GM23338 (cell line): ENCODE measurements around the gene PHAX. TPM values are rescaled to one million over a fixed set of nuclear protein-coding genes. Genes with fewer than 3 reads are reported as not detected.
"Not testable (repeated sequence)": the region's sequence is repeated elsewhere in the genome, so short reads cannot be mapped to it uniquely, and the experiment has no call there.

Source experiments
- ATAC-seq: fragments of 200-7000 bp; cut with Tn5 transposase; 3 replicates; pipeline ENCODE4 v1.9.1; 2020
- DNase-seq: peaks from one replicate; pipeline ENCODE4 v3.0.0-alpha.2; 2015; ENCODE audit warnings: low spot score
- H2AFZ ChIP-seq: fragments of 200-600 bp; sonication (generic); 2 replicates; pipeline ENCODE4 v1.8.0; 2016; ENCODE audit warnings: antibody characterized with exemption, mild to moderate bottlenecking, moderate library complexity
- H3F3A ChIP-seq: fragments of 200-600 bp; sonication (generic); replicated peaks from 2 replicates; pipeline ENCODE4 v1.8.0; 2017; ENCODE audit warnings: antibody characterized with exemption, mixed run types, low read depth
- H3K27ac ChIP-seq: fragments of 200-600 bp; sonication (generic); 2 replicates; pipeline ENCODE4 v1.6.1; 2016; ENCODE audit warnings: low read depth
- H3K27me3 ChIP-seq: fragments of 200-600 bp; sonication (generic); 2 replicates; pipeline ENCODE4 v1.8.0; 2016; ENCODE audit warnings: mild to moderate bottlenecking, mixed run types, moderate library complexity; ENCODE audit not compliant: insufficient read depth
- H3K36me3 ChIP-seq: fragments of 200-600 bp; sonication (generic); 2 replicates; pipeline ENCODE4 v1.8.0; 2016; ENCODE audit warnings: mild to moderate bottlenecking; ENCODE audit not compliant: insufficient read depth
- H3K4me1 ChIP-seq: fragments of 200-600 bp; sonication (generic); 2 replicates; pipeline ENCODE4 v1.8.0; 2016; ENCODE audit warnings: mild to moderate bottlenecking, moderate library complexity; ENCODE audit not compliant: insufficient read depth
- H3K4me2 ChIP-seq: fragments of 200-600 bp; sonication (generic); 2 replicates; pipeline ENCODE4 v1.7.1; 2017; ENCODE audit warnings: mixed run types
- H3K4me3 ChIP-seq: fragments of 200-600 bp; sonication (generic); 2 replicates; pipeline ENCODE4 v1.6.1; 2016; ENCODE audit warnings: mixed run types
- H3K79me2 ChIP-seq: fragments of 200-600 bp; sonication (generic); replicated peaks from 2 replicates; pipeline ENCODE4 v1.8.0; 2017; ENCODE audit warnings: mild to moderate bottlenecking; ENCODE audit not compliant: insufficient read depth
- H3K9me2 ChIP-seq: fragments of 200-600 bp; sonication (generic); 2 replicates; pipeline ENCODE4 v1.8.0; 2017; ENCODE audit not compliant: insufficient read depth
- H4K20me1 ChIP-seq: fragments of 200-600 bp; sonication (generic); replicated peaks from 2 replicates; pipeline ENCODE4 v1.8.0; 2017; ENCODE audit warnings: mild to moderate bottlenecking; ENCODE audit not compliant: insufficient read depth
- H3K27ac Mint-ChIP-seq: 2 replicates; pipeline ENCODE4 v1.8.0; 2020; ENCODE audit warnings: inconsistent platforms, mild to moderate bottlenecking, moderate library complexity, mixed read lengths
- H3K27me3 Mint-ChIP-seq: 3 replicates; pipeline ENCODE4 v1.8.0; 2022; ENCODE audit warnings: low read depth, mild to moderate bottlenecking, moderate library complexity, mixed read lengths, inconsistent platforms; ENCODE audit not compliant: insufficient read depth, poor library complexity
- H3K36me3 Mint-ChIP-seq: 3 replicates; pipeline ENCODE4 v1.8.0; 2021; ENCODE audit warnings: low read depth, mild to moderate bottlenecking, inconsistent platforms, moderate library complexity, mixed read lengths
- H3K4me1 Mint-ChIP-seq: 3 replicates; pipeline ENCODE4 v1.8.0; 2020; ENCODE audit warnings: mild to moderate bottlenecking, inconsistent platforms, mixed read lengths
- H3K4me3 Mint-ChIP-seq: 3 replicates; pipeline ENCODE4 v1.8.0; 2021; ENCODE audit warnings: moderate library complexity, mild to moderate bottlenecking, inconsistent platforms, mixed read lengths
- H3K9me3 Mint-ChIP-seq: 3 replicates; pipeline ENCODE4 v1.8.0; 2020; ENCODE audit warnings: moderate library complexity, mild to moderate bottlenecking, inconsistent platforms, mixed read lengths
- polyA plus RNA-seq: library from polyadenylated mRNA; unstranded; fragments of >200 nt; fragmentation: Nextera tagmentation; extraction: Ambion mirVana; gene quantifications from 2 replicates; pipeline ENCODE4 v1.2.1, GENCODE V29; 2016
- total RNA-seq: library from RNA; depleted of rRNA; stranded (reverse); fragments of >200 nt; shearing (Covaris generic); gene quantifications from 2 replicates; pipeline ENCODE4 v1.2.3, GENCODE V29; 2014
- TF ChIP-seq, protein P1 (sequence below): fragments of 250-450 bp; sonication (Bioruptor Pico); IDR thresholded peaks from 2 replicates; pipeline ENCODE4 v1.5.0; 2020; ENCODE audit warnings: mild to moderate bottlenecking, moderate library complexity

The PHAX gene
- total and polyA plus RNA-seq, 2 experiments from 2014 or later, result 75.9 to 140 TPM

DNA sequence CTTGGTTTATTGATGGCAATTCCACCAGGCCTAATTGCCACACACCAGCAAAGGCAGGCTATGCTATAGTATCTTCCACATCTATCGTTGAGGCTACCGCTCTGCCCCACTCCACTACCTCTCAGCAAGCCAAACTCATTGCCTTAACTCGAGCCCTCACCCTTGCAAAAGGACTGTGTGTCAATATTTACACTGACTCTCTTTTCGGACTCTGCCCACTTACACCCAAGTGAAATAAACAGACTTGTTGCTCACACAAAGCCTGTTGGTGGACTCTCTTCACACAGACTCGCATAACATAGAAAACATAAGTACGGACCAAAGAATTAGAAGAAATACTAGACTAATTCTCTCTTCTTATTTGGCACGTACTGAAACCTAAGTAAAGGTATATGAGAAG lies 48.3 kb downstream of the PHAX start:
- not testable (repeated sequence) for H3K9me2 ChIP-seq, H3K4me1 ChIP-seq, H3F3A ChIP-seq, H3K4me3 ChIP-seq, H3K27me3 ChIP-seq, ATAC-seq, H3K4me2 ChIP-seq, H3K79me2 ChIP-seq, DNase-seq, H3K27ac ChIP-seq, H3K4me3 Mint-ChIP-seq, H4K20me1 ChIP-seq, H3K27ac Mint-ChIP-seq, H3K4me1 Mint-ChIP-seq, H2AFZ ChIP-seq, H3K36me3 ChIP-seq, H3K27me3 Mint-ChIP-seq, H3K36me3 Mint-ChIP-seq
- H3K9me3 Mint-ChIP-seq, result peaks cover 15% of the 10 kb centered on the region

DNA sequence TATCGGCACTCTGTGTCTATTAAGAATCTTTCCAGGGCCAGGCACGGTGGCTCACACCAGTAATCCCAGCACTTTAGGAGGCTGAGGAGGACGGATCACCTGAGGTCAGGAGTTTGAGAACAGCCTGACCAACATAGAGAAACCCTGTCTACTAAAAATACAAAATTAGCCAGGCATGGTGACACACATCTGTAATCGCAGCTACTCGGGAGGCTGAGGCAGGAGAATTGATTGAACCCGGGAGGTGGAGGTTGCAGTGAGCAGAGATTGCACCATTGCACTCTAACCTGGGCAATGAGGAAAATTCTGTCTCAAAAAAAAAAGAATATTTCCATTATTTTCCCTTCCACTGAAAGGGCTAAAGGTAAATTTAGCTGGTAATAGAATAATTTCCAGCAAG lies 49.0 kb downstream of the PHAX start:
- H3K36me3 ChIP-seq, H3K4me3 Mint-ChIP-seq, H3K27ac ChIP-seq, H3K9me2 ChIP-seq, H3K27me3 ChIP-seq, H3F3A ChIP-seq, H3K4me1 ChIP-seq, H3K79me2 ChIP-seq, H3K27ac Mint-ChIP-seq, H2AFZ ChIP-seq, H3K36me3 Mint-ChIP-seq, H3K4me2 ChIP-seq, H3K4me3 ChIP-seq, H4K20me1 ChIP-seq, H3K4me1 Mint-ChIP-seq, DNase-seq, H3K27me3 Mint-ChIP-seq, ATAC-seq: not testable (repeated sequence)
- H3K9me3 Mint-ChIP-seq, result peaks cover 12% of the 10 kb centered on the region

DNA sequence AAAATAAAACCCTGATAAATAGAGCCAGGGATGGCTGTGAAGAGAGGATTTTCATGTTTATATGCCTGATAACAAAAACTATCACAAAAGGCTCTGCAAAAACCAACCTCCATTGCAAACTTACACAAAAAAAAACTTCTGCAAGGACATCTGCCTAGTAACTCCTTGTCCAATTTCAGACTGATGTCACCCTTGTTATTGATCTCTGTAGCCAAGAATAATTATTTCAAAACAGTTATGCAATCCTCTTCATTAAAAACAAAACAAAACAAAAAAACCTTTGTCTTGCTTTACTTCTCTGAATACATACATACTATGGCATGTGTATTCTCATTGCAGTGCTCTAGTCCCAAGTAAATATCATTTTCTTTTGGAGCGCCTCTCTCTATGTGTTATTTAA lies 49.7 kb downstream of the PHAX start:
- H2AFZ ChIP-seq, result no peak overlapping the region
- H3K4me2 ChIP-seq, result no peak overlapping the region
- no peaks in the 10 kb centered on the region for H3K27me3 ChIP-seq
- H3K36me3 ChIP-seq, result no peaks in the 10 kb centered on the region; the same call in 1 of the 2 replicates
- Mint-ChIP-seq H3K4me3 (no peak overlapping the region), H3K36me3 (peaks cover 2% of the 10 kb centered on the region; the same call in 2 of the 3 replicates), H3K27me3 (no peaks in the 10 kb centered on the region), H3K27ac (no peak overlapping the region), H3K9me3 (peaks cover 7% of the 10 kb centered on the region), H3K4me1 (no peaks in the 10 kb centered on the region)
- DNase-seq (no peak), ATAC-seq (no peak)
- TF ChIP-seq, protein P1, sequence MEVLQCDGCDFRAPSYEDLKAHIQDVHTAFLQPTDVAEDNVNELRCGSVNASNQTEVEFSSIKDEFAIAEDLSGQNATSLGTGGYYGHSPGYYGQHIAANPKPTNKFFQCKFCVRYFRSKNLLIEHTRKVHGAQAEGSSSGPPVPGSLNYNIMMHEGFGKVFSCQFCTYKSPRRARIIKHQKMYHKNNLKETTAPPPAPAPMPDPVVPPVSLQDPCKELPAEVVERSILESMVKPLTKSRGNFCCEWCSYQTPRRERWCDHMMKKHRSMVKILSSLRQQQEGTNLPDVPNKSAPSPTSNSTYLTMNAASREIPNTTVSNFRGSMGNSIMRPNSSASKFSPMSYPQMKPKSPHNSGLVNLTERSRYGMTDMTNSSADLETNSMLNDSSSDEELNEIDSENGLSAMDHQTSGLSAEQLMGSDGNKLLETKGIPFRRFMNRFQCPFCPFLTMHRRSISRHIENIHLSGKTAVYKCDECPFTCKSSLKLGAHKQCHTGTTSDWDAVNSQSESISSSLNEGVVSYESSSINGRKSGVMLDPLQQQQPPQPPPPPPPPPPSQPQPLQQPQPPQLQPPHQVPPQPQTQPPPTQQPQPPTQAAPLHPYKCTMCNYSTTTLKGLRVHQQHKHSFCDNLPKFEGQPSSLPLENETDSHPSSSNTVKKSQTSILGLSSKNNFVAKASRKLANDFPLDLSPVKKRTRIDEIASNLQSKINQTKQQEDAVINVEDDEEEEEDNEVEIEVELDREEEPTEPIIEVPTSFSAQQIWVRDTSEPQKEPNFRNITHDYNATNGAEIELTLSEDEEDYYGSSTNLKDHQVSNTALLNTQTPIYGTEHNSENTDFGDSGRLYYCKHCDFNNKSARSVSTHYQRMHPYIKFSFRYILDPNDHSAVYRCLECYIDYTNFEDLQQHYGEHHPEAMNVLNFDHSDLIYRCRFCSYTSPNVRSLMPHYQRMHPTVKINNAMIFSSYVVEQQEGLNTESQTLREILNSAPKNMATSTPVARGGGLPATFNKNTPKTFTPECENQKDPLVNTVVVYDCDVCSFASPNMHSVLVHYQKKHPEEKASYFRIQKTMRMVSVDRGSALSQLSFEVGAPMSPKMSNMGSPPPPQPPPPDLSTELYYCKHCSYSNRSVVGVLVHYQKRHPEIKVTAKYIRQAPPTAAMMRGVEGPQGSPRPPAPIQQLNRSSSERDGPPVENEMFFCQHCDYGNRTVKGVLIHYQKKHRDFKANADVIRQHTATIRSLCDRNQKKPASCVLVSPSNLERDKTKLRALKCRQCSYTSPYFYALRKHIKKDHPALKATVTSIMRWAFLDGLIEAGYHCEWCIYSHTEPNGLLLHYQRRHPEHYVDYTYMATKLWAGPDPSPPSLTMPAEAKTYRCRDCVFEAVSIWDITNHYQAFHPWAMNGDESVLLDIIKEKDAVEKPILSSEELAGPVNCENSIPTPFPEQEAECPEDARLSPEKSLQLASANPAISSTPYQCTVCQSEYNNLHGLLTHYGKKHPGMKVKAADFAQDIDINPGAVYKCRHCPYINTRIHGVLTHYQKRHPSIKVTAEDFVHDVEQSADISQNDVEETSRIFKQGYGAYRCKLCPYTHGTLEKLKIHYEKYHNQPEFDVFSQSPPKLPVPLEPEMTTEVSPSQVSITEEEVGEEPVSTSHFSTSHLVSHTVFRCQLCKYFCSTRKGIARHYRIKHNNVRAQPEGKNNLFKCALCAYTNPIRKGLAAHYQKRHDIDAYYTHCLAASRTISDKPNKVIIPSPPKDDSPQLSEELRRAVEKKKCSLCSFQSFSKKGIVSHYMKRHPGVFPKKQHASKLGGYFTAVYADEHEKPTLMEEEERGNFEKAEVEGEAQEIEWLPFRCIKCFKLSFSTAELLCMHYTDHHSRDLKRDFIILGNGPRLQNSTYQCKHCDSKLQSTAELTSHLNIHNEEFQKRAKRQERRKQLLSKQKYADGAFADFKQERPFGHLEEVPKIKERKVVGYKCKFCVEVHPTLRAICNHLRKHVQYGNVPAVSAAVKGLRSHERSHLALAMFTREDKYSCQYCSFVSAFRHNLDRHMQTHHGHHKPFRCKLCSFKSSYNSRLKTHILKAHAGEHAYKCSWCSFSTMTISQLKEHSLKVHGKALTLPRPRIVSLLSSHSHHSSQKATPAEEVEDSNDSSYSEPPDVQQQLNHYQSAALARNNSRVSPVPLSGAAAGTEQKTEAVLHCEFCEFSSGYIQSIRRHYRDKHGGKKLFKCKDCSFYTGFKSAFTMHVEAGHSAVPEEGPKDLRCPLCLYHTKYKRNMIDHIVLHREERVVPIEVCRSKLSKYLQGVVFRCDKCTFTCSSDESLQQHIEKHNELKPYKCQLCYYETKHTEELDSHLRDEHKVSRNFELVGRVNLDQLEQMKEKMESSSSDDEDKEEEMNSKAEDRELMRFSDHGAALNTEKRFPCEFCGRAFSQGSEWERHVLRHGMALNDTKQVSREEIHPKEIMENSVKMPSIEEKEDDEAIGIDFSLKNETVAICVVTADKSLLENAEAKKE, result no peak
- no peaks in the 10 kb centered on the region for H3K4me1 ChIP-seq
- H3K4me3 ChIP-seq, result no peak overlapping the region
- H3F3A ChIP-seq, result no peaks in the 10 kb centered on the region
- no peaks in the 10 kb centered on the region for H3K9me2 ChIP-seq
- H3K79me2 ChIP-seq, result no peaks in the 10 kb centered on the region
- no peak overlapping the region for H3K27ac ChIP-seq
- H4K20me1 ChIP-seq, result no peaks in the 10 kb centered on the region
